SK-MEL-5 (cell line): ENCODE measurements around the gene GPATCH2. TPM values are rescaled to one million over a fixed set of nuclear protein-coding genes. Genes with fewer than 3 reads are reported as not detected.
A peak's percentile ranks its signal among the peaks of the same experiment; 100 is the strongest.
"Not testable (repeated sequence)": the region's sequence is repeated elsewhere in the genome, so short reads cannot be mapped to it uniquely, and the experiment has no call there.

ENCODE experiments used
- DNase-seq: peaks from one replicate; pipeline ENCODE4 v3.0.0-alpha.2; 2016; ENCODE audit warnings: low read depth, low spot score
- in situ Hi-C: cut with HindIII; loops from 2 replicates; pipeline ENCODE4 v1.10.0; 2016; ENCODE audit warnings: low sequenced_read_pairs, high pct_unique_total_duplicates, low pct_unique_long_range_greater_than_20kb
- total RNA-seq: library from RNA; depleted of rRNA; stranded (reverse); fragments of >200 nt; shearing (Covaris generic); gene quantifications from 2 replicates; pipeline ENCODE4 v1.2.3, GENCODE V29; 2014

GPATCH2 gene
- total RNA-seq, 1 experiment from 2014 or later: 14.3 TPM

DNA sequence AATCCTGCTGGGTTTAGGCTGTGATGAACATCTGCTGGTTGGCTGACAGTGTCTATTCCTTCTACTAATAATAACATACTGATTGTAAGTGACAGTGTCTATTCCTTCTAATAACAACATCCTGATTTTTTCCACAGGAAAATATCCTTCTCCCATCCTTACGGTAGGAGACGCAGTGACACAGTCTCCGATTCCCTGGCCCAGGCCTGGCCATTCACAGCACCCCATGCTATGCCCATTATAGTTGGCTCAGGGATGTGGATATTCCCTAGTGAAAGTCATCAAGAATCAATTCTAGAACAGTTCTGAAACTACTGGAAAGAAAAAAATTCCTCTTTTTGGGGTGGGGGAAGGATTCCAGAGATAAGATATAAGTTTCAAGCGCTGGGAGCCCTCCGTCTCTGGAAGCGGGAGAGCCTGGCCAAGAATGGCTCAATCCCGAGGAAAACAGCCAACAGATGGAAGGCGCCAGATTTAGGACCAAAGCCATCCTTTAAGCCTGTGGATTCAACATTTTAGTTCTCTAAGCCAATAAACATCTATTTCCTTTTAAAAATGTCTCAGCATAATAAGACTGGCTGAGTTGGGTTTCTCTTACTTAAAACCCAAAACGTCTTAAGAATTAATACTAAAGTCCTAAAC, 88.6 kb downstream of the GPATCH2 start:
- peak; percentile 15 for DNase-seq
- in situ Hi-C loops: no loop called here

DNA sequence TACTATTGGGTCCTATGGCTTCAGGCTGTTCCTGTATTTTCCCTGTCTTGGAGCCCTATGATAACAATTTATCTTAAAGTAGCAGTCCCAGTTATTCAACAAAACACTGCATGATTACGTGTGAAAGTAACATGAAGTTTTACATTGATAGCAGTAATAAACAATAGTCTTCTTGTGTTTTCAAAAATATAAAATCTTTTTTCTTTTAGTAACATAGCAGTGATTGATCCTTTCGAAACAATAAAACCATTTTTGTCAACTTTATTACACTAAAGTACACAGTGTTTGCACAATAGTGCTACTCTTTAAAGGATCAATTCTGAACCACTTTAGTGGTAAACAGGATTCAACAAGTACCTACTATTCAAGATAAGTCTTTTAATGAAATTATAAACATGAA, 90.6 kb downstream of the GPATCH2 start:
- peak; percentile 64 for DNase-seq
- in situ Hi-C loops: no loop called here

DNA sequence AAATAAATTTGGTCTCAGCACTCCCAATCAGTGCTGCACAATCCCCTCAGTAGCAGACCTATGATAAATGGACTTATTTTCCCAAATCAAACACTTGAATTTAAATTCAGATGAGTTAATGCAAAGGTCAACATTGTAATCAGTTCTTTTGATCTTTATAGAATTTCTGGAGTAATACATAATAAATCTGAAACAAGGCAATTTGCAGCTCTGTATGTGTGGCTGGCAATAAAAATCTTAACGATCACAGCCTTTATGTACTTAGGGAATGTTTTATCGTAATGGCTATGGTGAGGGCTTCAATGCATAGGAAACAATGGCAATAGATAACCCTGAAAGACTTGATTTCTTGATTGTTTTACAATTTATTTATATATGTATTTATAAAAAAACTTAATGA, 91.4 kb downstream of the GPATCH2 start:
- no peak for DNase-seq
- in situ Hi-C loops: no loop called here

DNA sequence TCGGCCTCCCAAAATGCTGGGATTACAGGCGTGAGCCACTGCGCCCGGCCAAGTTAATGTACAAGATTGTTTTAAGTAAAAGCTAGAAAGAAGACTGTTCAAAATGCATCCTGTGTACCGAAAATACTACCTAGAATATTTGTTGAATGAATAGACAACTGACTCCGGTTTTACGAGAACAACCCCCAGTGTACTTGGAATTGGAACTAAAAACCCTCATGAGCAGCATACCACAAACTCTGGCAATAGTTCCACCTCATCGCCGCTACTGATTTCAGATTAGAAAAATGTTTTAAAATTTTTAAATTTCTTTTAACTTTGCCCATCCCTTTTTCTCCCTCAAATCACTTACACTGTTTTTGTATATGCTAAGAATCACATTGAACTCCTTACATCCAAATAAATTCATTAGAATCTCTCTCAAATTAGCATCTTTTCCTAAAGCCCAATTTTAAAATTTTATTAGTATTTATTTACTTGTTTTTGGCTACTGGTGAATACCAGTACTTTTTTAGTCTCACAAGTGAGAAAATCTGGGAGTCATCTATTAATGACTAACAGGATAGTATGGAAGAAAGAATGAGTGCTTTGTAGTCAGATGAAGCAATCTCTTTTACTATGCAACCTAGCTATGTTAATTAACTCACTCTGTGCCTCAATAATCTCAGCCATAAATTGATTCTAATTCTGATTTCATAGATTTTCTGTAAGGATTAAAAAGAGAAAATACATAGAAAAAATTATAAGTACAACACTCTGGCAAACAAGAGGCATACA, 95.1 kb downstream of the GPATCH2 start:
- in situ Hi-C loops: no loop called here
- DNase-seq: peak; percentile 4

DNA sequence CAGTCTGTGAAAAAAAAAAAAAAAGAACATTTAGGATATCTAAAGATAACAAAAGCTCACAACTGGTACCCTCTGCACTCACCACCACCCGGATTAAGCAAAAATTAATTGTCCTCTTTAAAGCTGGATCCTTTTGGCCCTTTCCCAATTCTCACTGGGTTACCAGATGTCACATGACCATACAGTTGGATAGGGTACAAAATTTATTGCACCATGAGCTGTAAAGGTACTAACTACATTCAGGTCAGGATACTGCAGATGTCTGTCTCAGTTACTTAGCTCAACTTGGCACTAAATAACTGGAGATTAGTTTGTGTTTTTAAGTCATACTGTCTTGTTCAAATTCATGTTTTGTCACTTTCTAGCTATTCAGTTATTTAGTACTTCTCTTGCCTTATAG, 96.3 kb downstream of the GPATCH2 start:
- no peak for DNase-seq
- in situ Hi-C loops: no loop called here

DNA sequence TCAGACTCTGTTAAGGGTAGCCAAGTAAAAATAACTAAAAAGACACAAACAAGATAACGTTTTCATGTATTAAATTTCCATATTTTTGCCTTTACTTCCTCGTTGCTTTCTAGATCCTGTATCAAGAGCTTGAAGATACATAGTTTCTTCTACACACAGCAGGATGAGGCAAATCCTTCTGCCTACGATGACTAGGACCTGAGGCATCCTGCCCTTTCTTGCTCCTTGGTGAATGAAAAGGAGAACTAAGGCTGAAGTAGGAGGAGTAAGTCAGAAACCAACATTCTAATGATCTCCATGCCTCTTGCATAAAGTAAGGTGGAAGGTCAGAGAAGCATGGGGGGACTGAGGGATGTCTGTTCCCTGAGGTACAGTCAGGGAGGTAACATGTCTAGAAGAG, 102.6 kb downstream of the GPATCH2 start:
- in situ Hi-C loops: no loop called here
- no peak for DNase-seq

DNA sequence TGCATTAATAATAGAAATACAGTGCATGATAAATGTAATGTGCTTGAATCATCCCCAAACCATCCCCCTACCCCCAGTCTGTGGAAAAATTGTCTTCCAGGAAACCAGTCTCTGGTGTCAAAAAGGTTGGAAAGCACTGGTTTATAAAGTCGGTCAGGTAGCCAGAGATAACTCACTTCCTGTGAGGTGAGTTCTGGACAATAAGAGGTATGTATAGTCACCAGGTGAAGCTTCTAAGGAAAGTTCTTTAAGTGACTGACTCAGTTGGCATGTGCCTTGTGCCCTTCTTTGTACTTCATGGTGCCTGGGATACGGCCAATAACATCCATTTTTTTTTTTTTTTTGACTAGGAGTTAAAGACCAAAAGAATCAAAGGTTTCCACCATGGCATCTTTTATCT, 103.7 kb downstream of the GPATCH2 start:
- in situ Hi-C loops: no loop called here
- DNase-seq: no peak

DNA sequence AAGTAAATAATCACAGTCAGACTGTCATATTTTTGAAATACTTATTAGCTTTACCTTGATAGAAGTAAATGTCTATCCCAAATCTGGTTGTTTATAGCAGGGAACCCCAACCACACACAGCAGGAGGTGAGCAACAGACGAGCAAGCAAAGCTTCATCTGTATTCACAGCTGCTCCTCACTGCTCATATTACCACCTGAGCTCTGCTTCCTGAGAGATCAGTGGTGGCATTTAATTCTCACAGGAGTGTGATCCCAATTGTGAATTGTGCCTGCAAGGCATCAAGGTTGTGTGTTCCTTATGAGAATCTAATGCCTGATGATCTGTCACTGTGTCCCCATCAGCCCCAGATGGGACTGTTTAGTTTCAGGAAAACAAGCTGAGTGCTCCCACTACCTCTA, 104.3 kb downstream of the GPATCH2 start:
- DNase-seq: no peak
- in situ Hi-C loops: no loop called here

DNA sequence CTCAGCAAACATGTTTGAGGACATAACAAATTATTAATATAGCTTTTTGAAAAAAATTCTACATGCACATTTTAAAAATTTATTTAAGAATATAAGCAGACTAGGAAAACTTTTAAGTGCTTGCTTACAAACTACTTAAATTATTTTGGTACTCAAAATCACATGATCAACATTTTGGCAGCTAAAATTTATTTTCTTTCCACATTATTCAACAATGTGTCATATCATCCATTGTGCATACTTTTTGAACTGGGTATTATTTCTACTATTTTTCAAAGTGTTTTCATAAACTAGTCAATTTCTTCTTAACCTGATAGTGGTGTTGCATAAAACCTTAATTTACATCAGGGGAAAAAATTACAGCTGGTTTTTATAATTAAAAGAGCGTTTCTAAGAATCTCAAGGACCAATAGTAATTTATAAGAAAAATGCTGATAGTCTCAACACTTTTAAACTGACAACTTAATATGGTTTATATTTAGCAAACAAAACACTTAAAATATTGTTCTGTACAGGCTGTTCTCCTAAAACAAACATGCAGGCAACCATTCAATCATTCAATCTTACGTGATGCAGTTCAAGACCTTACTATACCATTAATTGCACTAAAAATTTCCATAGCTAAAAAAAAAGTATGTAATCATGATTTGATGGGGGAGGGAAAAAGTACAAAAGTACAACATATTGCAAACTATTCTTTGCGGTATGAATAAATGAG, 105.0 kb downstream of the GPATCH2 start:
- DNase-seq: no peak
- in situ Hi-C loops: no loop called here

DNA sequence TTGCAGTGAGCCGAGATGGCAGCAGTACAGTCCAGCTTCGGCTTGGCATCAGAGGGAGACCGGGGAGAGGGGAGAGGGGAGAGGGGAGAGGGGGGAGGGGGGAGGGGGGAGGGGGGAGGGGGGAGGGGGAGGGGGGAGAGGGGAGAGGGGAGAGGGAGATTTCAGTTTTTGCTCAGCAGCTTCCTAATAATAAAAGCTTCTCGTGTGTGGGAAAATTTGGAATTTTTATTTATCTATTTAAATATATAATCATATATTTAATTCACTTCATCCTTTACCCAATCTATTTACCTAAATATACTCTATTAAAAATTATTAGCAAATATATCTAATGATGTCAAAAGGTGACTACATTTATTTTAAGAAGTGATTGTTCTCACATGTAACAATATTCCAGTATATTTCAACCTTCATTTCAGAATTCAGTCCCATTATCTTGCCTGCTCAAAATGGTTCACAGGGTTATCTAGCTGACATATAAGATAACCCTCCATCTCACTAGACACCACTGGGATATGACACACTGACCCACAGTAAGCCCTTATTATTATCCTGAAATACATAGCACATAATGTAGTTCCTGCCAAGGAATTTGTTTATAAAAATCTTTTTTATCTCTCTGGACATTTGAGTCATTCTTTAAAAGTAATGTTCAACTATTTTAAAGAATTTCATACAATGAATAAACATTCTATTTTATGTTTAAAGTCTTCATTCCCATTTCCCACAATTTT, 105.9 kb downstream of the GPATCH2 start:
- in situ Hi-C loops: no loop called here
- DNase-seq: no peak

DNA sequence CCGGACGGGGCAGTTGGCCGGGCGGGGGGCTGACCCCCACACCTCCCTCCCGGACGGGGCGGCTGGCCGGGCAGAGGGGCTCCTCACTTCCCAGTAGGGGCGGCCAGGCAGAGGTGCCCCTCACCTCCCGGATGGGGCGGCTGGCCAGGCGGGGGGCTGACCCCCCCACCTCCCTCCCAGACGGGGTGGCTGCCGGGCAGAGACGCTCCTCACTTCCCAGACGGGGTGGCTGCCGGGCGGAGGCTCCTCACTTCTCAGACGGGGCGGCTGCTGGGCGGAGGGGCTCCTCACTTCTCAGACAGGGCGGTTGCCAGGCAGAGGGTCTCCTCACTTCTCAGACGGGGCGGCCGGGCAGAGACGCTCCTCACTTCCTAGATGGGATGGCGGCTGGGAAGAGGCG, 107.0 kb downstream of the GPATCH2 start:
- DNase-seq, in situ Hi-C loops: not testable (repeated sequence)

DNA sequence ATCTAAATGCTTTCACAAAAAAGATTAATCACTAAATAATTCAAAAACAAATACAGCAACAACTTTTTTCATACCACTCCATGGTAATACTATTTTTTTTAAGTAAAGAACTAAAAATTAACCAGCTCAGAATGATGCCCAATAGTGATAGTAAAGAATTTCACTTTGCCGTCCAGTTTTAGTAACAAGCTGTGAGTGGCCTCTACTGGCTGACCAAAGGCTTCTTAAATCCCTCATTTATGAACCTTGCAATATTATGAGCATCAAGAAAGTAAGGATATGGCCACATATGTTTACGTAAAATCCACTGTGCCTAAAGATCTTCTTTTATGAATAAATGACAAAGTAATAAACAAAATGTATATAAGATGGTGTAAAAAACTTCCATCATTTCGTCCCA, 108.6 kb downstream of the GPATCH2 start:
- in situ Hi-C loops: no loop called here
- no peak for DNase-seq

DNA sequence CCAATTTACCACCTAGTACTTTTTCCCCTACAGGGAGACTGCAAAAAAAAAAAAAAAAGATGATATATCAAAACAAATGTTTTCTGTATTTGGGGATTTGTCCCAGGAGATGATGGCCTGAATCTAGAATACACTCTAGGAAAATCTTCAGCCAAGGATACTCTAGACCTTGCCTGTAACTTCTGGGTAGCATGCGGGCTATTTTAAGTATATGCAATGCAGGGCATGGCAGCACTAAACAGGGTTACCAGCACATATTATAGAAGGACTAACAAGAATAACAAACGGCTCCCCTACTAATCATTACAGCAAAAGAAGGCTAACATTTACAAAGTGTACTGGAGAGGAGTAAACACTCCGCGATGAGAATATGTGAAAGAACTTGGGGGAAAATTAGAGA, 109.6 kb downstream of the GPATCH2 start:
- in situ Hi-C loops: no loop called here
- no peak for DNase-seq

DNA sequence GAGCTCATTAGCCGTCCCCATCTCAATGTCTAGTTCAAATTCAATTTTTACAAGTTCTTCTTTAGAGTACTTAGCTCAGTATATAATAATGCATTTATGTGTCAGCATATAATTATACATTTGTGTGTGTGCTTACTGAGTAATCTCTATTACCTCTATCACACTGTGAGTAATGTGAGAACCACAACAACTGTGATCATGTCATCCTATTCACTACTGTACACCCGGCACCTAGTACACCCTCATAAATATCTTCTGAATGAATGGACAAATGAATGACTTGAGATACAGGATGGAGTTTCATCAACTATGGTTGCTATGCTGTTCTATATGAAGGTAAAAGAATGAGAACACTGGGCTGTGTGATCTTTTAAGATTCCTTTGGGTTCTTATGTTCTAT, 124.0 kb downstream of the GPATCH2 start:
- DNase-seq: peak; percentile 51
- in situ Hi-C loops: no loop called here

DNA sequence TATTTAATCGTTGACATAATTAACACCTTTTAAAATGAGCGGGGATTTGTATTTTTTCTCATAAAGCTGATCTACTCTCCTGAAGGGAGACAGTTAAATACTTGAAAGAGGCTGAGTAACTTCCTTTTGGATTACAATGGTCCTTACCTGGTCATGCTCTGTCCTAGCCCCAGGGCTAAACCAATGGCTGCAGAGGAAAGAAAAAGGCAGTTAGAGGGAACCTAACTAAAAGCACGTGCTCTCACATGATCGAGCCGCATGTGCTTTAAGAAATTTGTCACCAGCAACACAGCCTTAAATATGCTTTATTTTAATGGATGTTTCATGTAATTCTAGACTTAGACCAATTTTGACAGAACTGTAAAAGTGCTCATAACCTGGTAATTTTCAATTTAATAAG, 132.7 kb downstream of the GPATCH2 start:
- DNase-seq: peak; percentile 4

DNA sequence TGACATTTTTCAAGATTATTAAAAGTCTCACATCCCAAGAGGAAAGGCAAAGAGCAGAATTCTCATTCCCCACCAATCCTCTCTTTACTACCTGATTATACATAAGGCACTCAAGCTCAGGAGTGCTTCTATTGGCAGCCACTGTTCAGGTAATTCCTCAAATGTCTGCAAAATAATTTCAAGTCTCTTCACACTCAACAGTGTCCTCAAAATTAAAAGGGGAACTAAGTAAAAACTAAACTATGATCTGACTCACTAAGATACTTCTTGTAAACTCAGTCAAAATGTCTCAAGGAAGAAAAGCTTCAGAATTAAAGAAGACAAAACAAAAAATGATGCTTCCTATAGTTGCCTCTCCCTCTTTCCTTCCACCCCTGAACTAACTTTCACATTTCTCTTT, 135.6 kb downstream of the GPATCH2 start:
- in situ Hi-C loops: no loop called here

More for the DNA sequence above, 132.7 kb downstream of the GPATCH2 start:
- in situ Hi-C loops: no loop called here

DNA sequence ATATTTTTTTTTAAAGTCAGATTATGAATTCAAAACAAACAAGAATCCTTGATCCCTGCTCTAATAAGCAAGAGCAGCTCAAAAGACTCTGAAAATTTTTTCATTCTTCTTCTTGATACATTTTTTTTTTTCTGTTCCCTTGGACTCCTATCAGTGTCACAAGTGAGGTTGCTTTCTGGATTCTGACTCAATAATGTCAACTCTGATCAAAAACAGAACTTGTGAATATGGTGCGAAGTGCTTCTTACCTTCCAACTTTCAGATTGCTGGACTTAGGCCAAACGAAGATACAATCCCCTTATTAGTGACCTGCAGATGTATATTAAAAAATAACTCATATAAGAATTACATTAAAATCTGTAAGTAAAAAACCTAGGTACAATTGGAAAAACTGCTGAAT, 136.1 kb downstream of the GPATCH2 start:
- in situ Hi-C loops: no loop called here
- DNase-seq: no peak

More for the DNA sequence above, 135.6 kb downstream of the GPATCH2 start:
- DNase-seq: no peak

DNA sequence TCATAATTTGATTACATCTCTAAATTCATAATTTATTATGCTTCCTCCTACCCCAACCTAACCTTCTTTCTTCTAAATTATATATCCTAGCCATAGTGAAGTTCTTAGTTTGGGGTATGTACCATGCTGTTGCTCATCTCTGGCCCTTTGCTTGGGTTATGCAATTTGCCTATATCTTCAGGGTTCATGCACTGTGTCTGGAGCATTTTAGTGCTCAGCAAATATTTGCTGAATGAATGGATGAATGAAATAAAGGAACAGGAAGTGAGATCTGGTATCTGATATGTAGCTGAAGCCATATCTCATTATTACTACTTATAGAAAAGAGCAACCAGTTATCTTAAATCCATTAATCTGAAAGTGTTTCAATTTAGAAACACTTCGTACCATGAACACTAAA, 137.6 kb downstream of the GPATCH2 start:
- in situ Hi-C loops: no loop called here
- no peak for DNase-seq
